Activated CD4-positive, alpha-beta T cell treated with anti-CD3 and anti-CD28 coated beads, Interleukin-2, amount 10 ng/mL, durations not matched to agents 7 days and 5 days (primary cell): ENCODE results near the gene ARPC5. TPM values are rescaled to one million over a fixed set of nuclear protein-coding genes. Genes with fewer than 3 reads are reported as not detected.
"Not testable (repeated sequence)": the region's sequence is repeated elsewhere in the genome, so short reads cannot be mapped to it uniquely, and the experiment has no call there.

ENCODE experiments used
- CTCF ChIA-PET: fragments of 350-600 bp; sonication (Branson Sonifier 250); formaldehyde crosslinking; loops from one replicate; lab custom pipeline; 2021; ENCODE audit warnings: antibody characterized with exemption; lab: Charles Lee
- POLR2A ChIA-PET: fragments of 350-600 bp; sonication (Branson Sonifier 250); formaldehyde crosslinking; loops from one replicate; lab custom pipeline; 2021; ENCODE audit warnings: antibody characterized with exemption; lab: Charles Lee
- DNase-seq: peaks from one replicate; pipeline ENCODE4 v3.0.0-alpha.2; 2020
- H3K27ac Mint-ChIP-seq: one replicate; pipeline ENCODE4 v1.8.0; 2021; ENCODE audit warnings: mild to moderate bottlenecking, moderate library complexity, mixed read lengths
- H3K27me3 Mint-ChIP-seq: one replicate; pipeline ENCODE4 v1.8.0; 2021; ENCODE audit warnings: mixed read lengths
- H3K36me3 Mint-ChIP-seq: one replicate; pipeline ENCODE4 v1.8.0; 2021; ENCODE audit warnings: low read depth, mixed read lengths
- H3K4me1 Mint-ChIP-seq: one replicate; pipeline ENCODE4 v1.8.0; 2021; ENCODE audit warnings: mixed read lengths
- H3K4me3 Mint-ChIP-seq: one replicate; pipeline ENCODE4 v1.8.0; 2021; ENCODE audit warnings: mild to moderate bottlenecking, moderate library complexity, mixed read lengths
- H3K9me3 Mint-ChIP-seq: one replicate; pipeline ENCODE4 v1.8.0; 2021; ENCODE audit warnings: mixed read lengths
- total RNA-seq, 2 experiments: library from RNA; stranded (reverse); gene quantifications; one replicate each; pipeline ENCODE4 v1.2.3, GENCODE V29; 2021

Gene ARPC5
- total RNA-seq, 2 experiments from 2014 or later, result 257 to 273 TPM

GRCh38 chr1:183638649-183639387 lies 3.2 kb upstream of the ARPC5 start:
- POLR2A ChIA-PET, result no interaction called here
- DNase-seq, result no peak
- H3K4me3 Mint-ChIP-seq, result no peak overlapping the region

GRCh38 chr1:183636783-183637182 lies 1.2 kb upstream of the ARPC5 start:
- POLR2A ChIA-PET, result no interaction called here
- Mint-ChIP-seq H3K27me3 (peaks cover 17% of the 10 kb centered on the region), H3K9me3 (no peaks in the 10 kb centered on the region), H3K36me3 (peaks cover 31% of the 10 kb centered on the region), H3K4me3 (peak overlapping the region; percentile 100), H3K27ac (no peak overlapping the region), H3K4me1 (peaks cover 27% of the 10 kb centered on the region)
- CTCF ChIA-PET, result no interaction called here
- DNase-seq, result no peak

More at GRCh38 chr1:183638649-183639387, 3.2 kb upstream of the ARPC5 start:
- Mint-ChIP-seq H3K27ac (no peak overlapping the region), H3K27me3 (peaks cover 17% of the 10 kb centered on the region), H3K36me3 (peaks cover 18% of the 10 kb centered on the region), H3K9me3 (no peaks in the 10 kb centered on the region), H3K4me1 (peaks cover 17% of the 10 kb centered on the region)
- CTCF ChIA-PET, result no interaction called here

GRCh38 chr1:183636334-183636682 lies 725 bp upstream of the ARPC5 start:
- Mint-ChIP-seq H3K4me3 (peak overlapping the region; percentile 100), H3K36me3 (peaks cover 35% of the 10 kb centered on the region), H3K4me1 (peaks cover 29% of the 10 kb centered on the region), H3K9me3 (no peaks in the 10 kb centered on the region), H3K27ac (peak overlapping the region; percentile 99), H3K27me3 (peaks cover 17% of the 10 kb centered on the region)
- ChIA-PET POLR2A (no interaction called here), CTCF (interaction anchor here (1.0 to 1.5 kb wide), 2 partner anchors 17 to 19 kb away, joined by 3 read pairs; partner anchors contain the start of gene APOBEC4)
- no peak for DNase-seq

- POLR2A ChIA-PET, result interaction anchor here (0.6 kb wide), 1 partner anchor 27 kb away, joined by 4 read pairs; no protein-coding TSS in a partner anchor
- Mint-ChIP-seq H3K4me3 (peak overlapping the region; percentile 100), H3K27ac (peak overlapping the region; percentile 99), H3K9me3 (no peaks in the 10 kb centered on the region), H3K27me3 (peaks cover 17% of the 10 kb centered on the region), H3K36me3 (peaks cover 44% of the 10 kb centered on the region), H3K4me1 (peaks cover 38% of the 10 kb centered on the region)
- peak; percentile 30 for DNase-seq
- CTCF ChIA-PET, result interaction anchor here (0.6 to 1.5 kb wide), 4 partner anchors 9 to 298 kb away, joined by 3 to 4 read pairs (median 3); partner anchors contain the start of gene APOBEC4
These were observed 431 bp downstream of the ARPC5 start for GRCh38 chr1:183635099-183635605.

GRCh38 chr1:183634429-183635065 lies 1.0 kb downstream of the ARPC5 start:
- Mint-ChIP-seq H3K4me1 (peaks cover 42% of the 10 kb centered on the region), H3K27ac (peak overlapping the region; percentile 93)
- CTCF ChIA-PET, result interaction anchor here (0.7 to 2.4 kb wide), 10 partner anchors 9 to 298 kb away, joined by 3 to 10 read pairs (median 4); partner anchors contain the start of gene APOBEC4

GRCh38 chr1:183633676-183634343 lies 1.8 kb downstream of the ARPC5 start:
- Mint-ChIP-seq H3K4me3 (peak overlapping the region; percentile 100), H3K27ac (peak overlapping the region; percentile 93), H3K4me1 (peaks cover 48% of the 10 kb centered on the region), H3K36me3 (peaks cover 47% of the 10 kb centered on the region), H3K27me3 (peaks cover 15% of the 10 kb centered on the region), H3K9me3 (no peaks in the 10 kb centered on the region)
- ChIA-PET POLR2A (interaction anchor here (0.6 to 1.1 kb wide), 2 partner anchors 155 to 163 kb away, joined by 3 read pairs; no protein-coding TSS in a partner anchor), CTCF (interaction anchor here (0.9 to 2.4 kb wide), 9 partner anchors 8 to 283 kb away, joined by 3 to 10 read pairs (median 5); partner anchors contain the start of gene APOBEC4)
- DNase-seq, result peak; percentile 52

More at GRCh38 chr1:183634429-183635065, 1.0 kb downstream of the ARPC5 start:
- peaks cover 44% of the 10 kb centered on the region for H3K36me3 Mint-ChIP-seq
- POLR2A ChIA-PET, result interaction anchor here (0.6 to 1.1 kb wide), 2 partner anchors 26 to 156 kb away, joined by 3 to 4 read pairs; no protein-coding TSS in a partner anchor
- peaks cover 16% of the 10 kb centered on the region for H3K27me3 Mint-ChIP-seq
- peak overlapping the region; percentile 100 for H3K4me3 Mint-ChIP-seq
- H3K9me3 Mint-ChIP-seq, result no peaks in the 10 kb centered on the region
- DNase-seq, result no peak

- Mint-ChIP-seq H3K36me3 (peaks cover 55% of the 10 kb centered on the region), H3K9me3 (no peaks in the 10 kb centered on the region), H3K4me3 (peak overlapping the region; percentile 100), H3K27ac (peak overlapping the region; percentile 93), H3K27me3 (peaks cover 9% of the 10 kb centered on the region), H3K4me1 (peaks cover 54% of the 10 kb centered on the region)
- no peak for DNase-seq
- POLR2A ChIA-PET, result no interaction called here
- CTCF ChIA-PET, result interaction anchor here (0.5 to 2.4 kb wide), 8 partner anchors 12 to 1643 kb away, joined by 3 to 10 read pairs (median 6); partner anchors contain the start of gene NCF2
These were observed 2.6 kb downstream of the ARPC5 start for GRCh38 chr1:183632964-183633363.

GRCh38 chr1:183632114-183632513 lies 3.5 kb downstream of the ARPC5 start:
- Mint-ChIP-seq H3K9me3 (no peaks in the 10 kb centered on the region), H3K27ac (no peak overlapping the region), H3K27me3 (peaks cover 7% of the 10 kb centered on the region), H3K4me3 (peak overlapping the region; percentile 100), H3K4me1 (peaks cover 56% of the 10 kb centered on the region), H3K36me3 (peaks cover 58% of the 10 kb centered on the region)
- no peak for DNase-seq
- ChIA-PET POLR2A (interaction anchor here (0.6 kb wide), 1 partner anchor 117 kb away, joined by 3 read pairs; no protein-coding TSS in a partner anchor), CTCF (interaction anchor here (0.5 to 2.4 kb wide), 6 partner anchors 26 to 1644 kb away, joined by 3 to 7 read pairs (median 5); partner anchors contain the start of gene NCF2)

GRCh38 chr1:183630748-183631147 lies 4.8 kb downstream of the ARPC5 start:
- Mint-ChIP-seq H3K27ac (no peak overlapping the region), H3K9me3 (no peaks in the 10 kb centered on the region), H3K4me3 (peak overlapping the region; percentile 41), H3K27me3 (no peaks in the 10 kb centered on the region), H3K36me3 (peaks cover 60% of the 10 kb centered on the region), H3K4me1 (peaks cover 45% of the 10 kb centered on the region)
- ChIA-PET POLR2A (no interaction called here), CTCF (interaction anchor here (1.1 kb wide), 1 partner anchor 25 kb away, joined by 5 read pairs; no protein-coding TSS in a partner anchor)
- no peak for DNase-seq

- Mint-ChIP-seq H3K27ac (no peak overlapping the region), H3K36me3 (peaks cover 60% of the 10 kb centered on the region), H3K4me3 (no peak overlapping the region), H3K27me3 (no peaks in the 10 kb centered on the region), H3K4me1 (peaks cover 51% of the 10 kb centered on the region), H3K9me3 (no peaks in the 10 kb centered on the region)
- no peak for DNase-seq
- POLR2A ChIA-PET, result no interaction called here
- CTCF ChIA-PET, result no interaction called here
These were observed 7.0 kb downstream of the ARPC5 start for GRCh38 chr1:183628537-183628936.

- H3K4me1 Mint-ChIP-seq, result peaks cover 48% of the 10 kb centered on the region
- H3K4me3 Mint-ChIP-seq, POLR2A ChIA-PET: not testable (repeated sequence)
These were observed 9.3 kb downstream of the ARPC5 start for GRCh38 chr1:183626236-183626635.

More at GRCh38 chr1:183626236-183626635, 9.3 kb downstream of the ARPC5 start:
- H3K36me3 Mint-ChIP-seq, result peaks cover 52% of the 10 kb centered on the region
- not testable (repeated sequence) for DNase-seq, H3K9me3 Mint-ChIP-seq, H3K27ac Mint-ChIP-seq, H3K27me3 Mint-ChIP-seq
- CTCF ChIA-PET, result interaction anchor here (0.9 to 1.5 kb wide), 2 partner anchors 290 to 354 kb away, joined by 3 read pairs; no protein-coding TSS in a partner anchor
